ENCODE measurements around the gene CTSD.

The CTSD gene

DNA sequence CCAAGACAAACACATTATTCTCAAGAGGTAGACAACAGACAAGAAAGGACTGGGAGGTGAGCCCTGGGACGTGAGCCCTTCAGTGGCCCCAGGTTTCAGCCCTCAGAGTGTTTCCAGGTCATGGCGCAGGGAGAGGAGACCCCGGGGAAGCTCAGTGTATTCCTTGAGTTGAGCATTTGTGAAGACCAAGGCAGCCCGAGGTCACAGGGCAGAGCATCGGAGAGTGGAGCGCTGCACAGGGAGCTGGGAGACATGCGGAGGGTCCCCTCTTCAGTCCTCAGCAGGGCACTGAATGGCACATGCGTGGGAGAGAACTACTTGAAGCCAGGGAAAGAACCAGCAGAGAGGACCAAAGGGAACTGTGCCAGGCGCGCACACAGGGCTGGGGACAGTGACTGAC is 55.0 kb downstream of the CTSD start:
- DNase-seq, result no peak
- in situ Hi-C loops (cut with MboI; ENCODE audit: low pct_unique_long_range_greater_than_20kb, low sequenced_read_pairs), result no loop called here

GRCh38 chr11:1707751-1708150 is 56.0 kb downstream of the CTSD start:
- no peak for DNase-seq
- in situ Hi-C loops (cut with MboI; ENCODE audit: low pct_unique_long_range_greater_than_20kb, low sequenced_read_pairs), result no loop called here

- in situ Hi-C loops (cut with MboI; ENCODE audit: low pct_unique_long_range_greater_than_20kb, low sequenced_read_pairs), result no loop called here
- DNase-seq, result peak; percentile 63
Observed at GRCh38 chr11:1706634-1707400, 56.9 kb downstream of the CTSD start.

- in situ Hi-C loops (cut with MboI; ENCODE audit: low pct_unique_long_range_greater_than_20kb, low sequenced_read_pairs), result no loop called here
- DNase-seq, result no peak
Observed at GRCh38 chr11:1705126-1706052, 58.3 kb downstream of the CTSD start.

- DNase-seq, result no peak
- in situ Hi-C loops (cut with MboI; ENCODE audit: low pct_unique_long_range_greater_than_20kb, low sequenced_read_pairs), result no loop called here
Observed at GRCh38 chr11:1703146-1703545, 60.6 kb downstream of the CTSD start.
